Thyroid gland (tissue), 4 donors: Measurements from ENCODE around the gene POPDC2.

ENCODE experiments used
- CTCF ChIP-seq, 6 experiments: fragments of 200-600 bp in 3 of 6; fragments of 450-650 bp in 3 of 6; sonication (generic) in 3 of 6; IDR thresholded peaks; one replicate each; pipeline ENCODE4 v1.5.1; 2016 to 2019; ENCODE audit warnings: antibody characterized with exemption in 6 of 6, mild to moderate bottlenecking in 2 of 6, inconsistent platforms in 1 of 6, moderate library complexity in 1 of 6
- POLR2A ChIP-seq, 2 donors: fragments of 450-650 bp; IDR thresholded peaks; one replicate each; pipeline ENCODE4 v1.6.1; 2017; ENCODE audit warnings: antibody characterized with exemption in 2 of 2, mild to moderate bottlenecking in 2 of 2, moderate library complexity in 1 of 2

DNA sequence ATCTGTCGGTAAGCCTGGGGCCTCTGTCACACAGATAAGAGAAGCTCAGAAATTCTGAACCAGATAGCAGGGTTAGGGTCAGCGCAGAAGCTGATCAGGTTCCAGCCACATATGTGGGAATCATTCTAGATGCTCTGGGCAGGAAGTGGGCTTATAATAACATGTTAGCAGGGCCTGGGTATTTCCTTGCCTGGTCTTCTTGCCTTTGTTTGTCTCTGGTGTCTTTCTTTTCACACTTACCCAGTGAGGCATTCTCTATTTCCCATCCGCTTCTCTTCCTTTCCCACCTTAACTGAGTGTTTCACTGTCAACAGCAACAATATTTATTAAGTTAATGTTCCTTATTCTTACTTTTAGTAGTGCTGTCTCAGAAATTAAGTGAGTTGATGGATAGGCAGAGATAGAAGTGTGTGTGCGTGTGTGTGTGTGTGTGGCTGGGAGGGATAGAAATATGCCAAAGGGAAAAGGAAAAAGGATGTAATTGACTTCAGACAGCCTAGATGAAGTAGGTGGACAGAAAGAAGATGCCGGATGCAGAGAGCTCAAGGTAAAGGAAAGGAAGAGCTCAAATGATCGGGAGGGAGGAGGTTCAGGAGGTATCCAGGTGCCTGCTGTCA, 60.7 kb downstream of the POPDC2 start:
- TF ChIP-seq POLR2A (IDR thresholded peaks at IDR 0.05), result no peak
- no peak for TF ChIP-seq CTCF (IDR thresholded peaks at IDR 0.05)
